KMS-11 (cell line): Measurements from ENCODE around the gene SCN9A.

ENCODE experiments used
- H2AFZ ChIP-seq: fragments of 200-600 bp; sonication (generic); 2 replicates; pipeline ENCODE4 v1.6.1; 2016; ENCODE audit warnings: antibody characterized with exemption, mixed run types, low read depth
- H3K27ac ChIP-seq: fragments of 200-600 bp; sonication (generic); 2 replicates; pipeline ENCODE4 v1.6.1; 2016; ENCODE audit warnings: mild to moderate bottlenecking, mixed run types
- H3K27me3 ChIP-seq: fragments of 200-600 bp; sonication (generic); 2 replicates; pipeline ENCODE4 v1.6.1; 2017; ENCODE audit warnings: mild to moderate bottlenecking, low read depth, mixed run types, moderate library complexity; ENCODE audit not compliant: insufficient read depth
- H3K36me3 ChIP-seq: fragments of 200-600 bp; sonication (generic); 2 replicates; pipeline ENCODE4 v1.6.1; 2017; ENCODE audit warnings: mild to moderate bottlenecking, mixed run types; ENCODE audit not compliant: insufficient read depth
- H3K4me1 ChIP-seq: fragments of 200-600 bp; sonication (generic); 2 replicates; pipeline ENCODE4 v1.6.1; 2016; ENCODE audit warnings: mild to moderate bottlenecking, low read depth, mixed run types; ENCODE audit not compliant: poor library complexity, severe bottlenecking
- H3K4me2 ChIP-seq: fragments of 200-600 bp; sonication (generic); 2 replicates; pipeline ENCODE4 v1.7.0; 2016; ENCODE audit warnings: mild to moderate bottlenecking, mixed run types
- H3K4me3 ChIP-seq: fragments of 200-600 bp; sonication (generic); IDR thresholded peaks from 2 replicates; pipeline ENCODE4 v1.6.1; 2017; ENCODE audit warnings: low read depth, low read length, mixed read lengths; ENCODE audit not compliant: insufficient read depth
- H3K79me2 ChIP-seq: fragments of 200-600 bp; sonication (generic); 2 replicates; pipeline ENCODE4 v1.6.1; 2016; ENCODE audit warnings: low read depth, mixed run types; ENCODE audit not compliant: insufficient read depth
- H3K9ac ChIP-seq: fragments of 200-600 bp; sonication (generic); 2 replicates; pipeline ENCODE4 v1.6.1; 2016; ENCODE audit warnings: mild to moderate bottlenecking, mixed run types
- H4K20me1 ChIP-seq: fragments of 200-600 bp; sonication (generic); 2 replicates; pipeline ENCODE4 v1.6.1; 2016; ENCODE audit warnings: mild to moderate bottlenecking, mixed run types; ENCODE audit not compliant: insufficient read depth
- TF ChIP-seq, protein P1 (sequence below): fragments of 200-600 bp; sonication (generic); conservative IDR thresholded peaks from 2 replicates; pipeline ENCODE4 v1.6.1; 2017; ENCODE audit warnings: low read depth, mild to moderate bottlenecking, antibody characterized with exemption, low read length, moderate library complexity, mixed read lengths

SCN9A gene

DNA sequence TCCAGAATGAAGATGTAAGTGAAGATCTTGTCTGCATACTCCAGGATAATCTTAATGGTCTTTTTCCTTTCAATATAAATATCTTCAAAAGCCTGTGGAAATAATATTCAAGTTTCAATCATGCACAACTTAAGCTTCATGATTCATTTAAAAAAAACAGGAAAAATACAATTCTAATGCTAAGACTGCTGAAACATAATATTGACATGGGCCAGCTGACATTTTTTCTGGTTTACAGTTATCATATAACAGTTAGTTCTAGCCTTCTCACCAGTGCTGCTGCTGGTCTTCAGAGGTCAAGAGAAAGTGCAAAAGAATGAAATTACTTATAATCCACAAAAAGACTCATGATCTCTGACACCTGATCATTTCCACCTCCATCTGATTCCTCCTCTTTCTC lies 137.6 kb downstream of the SCN9A start:
- Histone ChIP-seq H3K36me3 (no peaks in the 10 kb centered on the region), H3K27ac (no peak overlapping the region), H3K4me3 (no peak overlapping the region), H3K4me2 (no peak overlapping the region), H3K79me2 (no peaks in the 10 kb centered on the region), H2AFZ (no peak overlapping the region), H4K20me1 (no peaks in the 10 kb centered on the region), H3K4me1 (peaks cover 38% of the 10 kb centered on the region), H3K9ac (no peak overlapping the region), H3K27me3 (no peaks in the 10 kb centered on the region)
- TF ChIP-seq, protein P1, sequence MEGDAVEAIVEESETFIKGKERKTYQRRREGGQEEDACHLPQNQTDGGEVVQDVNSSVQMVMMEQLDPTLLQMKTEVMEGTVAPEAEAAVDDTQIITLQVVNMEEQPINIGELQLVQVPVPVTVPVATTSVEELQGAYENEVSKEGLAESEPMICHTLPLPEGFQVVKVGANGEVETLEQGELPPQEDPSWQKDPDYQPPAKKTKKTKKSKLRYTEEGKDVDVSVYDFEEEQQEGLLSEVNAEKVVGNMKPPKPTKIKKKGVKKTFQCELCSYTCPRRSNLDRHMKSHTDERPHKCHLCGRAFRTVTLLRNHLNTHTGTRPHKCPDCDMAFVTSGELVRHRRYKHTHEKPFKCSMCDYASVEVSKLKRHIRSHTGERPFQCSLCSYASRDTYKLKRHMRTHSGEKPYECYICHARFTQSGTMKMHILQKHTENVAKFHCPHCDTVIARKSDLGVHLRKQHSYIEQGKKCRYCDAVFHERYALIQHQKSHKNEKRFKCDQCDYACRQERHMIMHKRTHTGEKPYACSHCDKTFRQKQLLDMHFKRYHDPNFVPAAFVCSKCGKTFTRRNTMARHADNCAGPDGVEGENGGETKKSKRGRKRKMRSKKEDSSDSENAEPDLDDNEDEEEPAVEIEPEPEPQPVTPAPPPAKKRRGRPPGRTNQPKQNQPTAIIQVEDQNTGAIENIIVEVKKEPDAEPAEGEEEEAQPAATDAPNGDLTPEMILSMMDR: no peak

DNA sequence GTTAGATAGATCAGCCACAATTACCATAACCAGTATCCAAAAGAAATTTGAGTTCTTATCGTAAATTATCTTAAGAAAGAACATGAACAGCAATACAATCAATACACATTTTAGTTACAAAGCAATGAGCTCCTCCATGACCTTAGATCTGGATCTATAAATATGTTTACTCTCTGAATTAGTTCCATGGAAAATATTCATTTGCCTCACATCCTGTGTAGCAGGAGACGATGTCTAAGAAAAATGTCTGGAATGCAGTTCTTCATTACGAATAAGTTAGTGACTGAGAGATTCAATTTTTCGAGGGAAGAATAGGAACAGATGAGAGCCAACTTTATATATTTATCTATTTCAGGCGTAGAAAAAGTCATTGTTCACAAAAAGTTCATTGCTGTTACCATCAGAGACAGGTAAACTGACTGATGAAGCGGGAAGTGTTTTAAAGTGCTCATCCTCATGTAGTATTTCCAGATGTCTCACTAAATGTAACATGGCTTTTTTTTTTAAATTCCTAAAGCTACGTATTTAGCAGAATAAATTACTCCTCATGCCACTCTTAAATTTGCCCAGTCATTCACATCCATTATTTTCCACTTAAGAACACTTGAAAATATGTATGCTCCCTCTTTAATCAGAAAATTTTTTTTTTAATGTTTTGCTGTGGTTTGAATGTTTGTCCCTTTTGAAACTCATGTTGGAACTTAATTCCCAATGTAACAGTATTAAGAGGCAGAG lies 141.5 kb downstream of the SCN9A start:
- TF ChIP-seq, protein P1: no peak
- Histone ChIP-seq H3K9ac (no peak overlapping the region), H3K4me1 (peaks cover 1% of the 10 kb centered on the region), H3K79me2 (no peaks in the 10 kb centered on the region), H3K36me3 (no peaks in the 10 kb centered on the region), H3K27ac (no peak overlapping the region), H4K20me1 (no peaks in the 10 kb centered on the region), H3K4me3 (no peak overlapping the region), H3K27me3 (no peaks in the 10 kb centered on the region), H2AFZ (no peak overlapping the region), H3K4me2 (no peak overlapping the region)

DNA sequence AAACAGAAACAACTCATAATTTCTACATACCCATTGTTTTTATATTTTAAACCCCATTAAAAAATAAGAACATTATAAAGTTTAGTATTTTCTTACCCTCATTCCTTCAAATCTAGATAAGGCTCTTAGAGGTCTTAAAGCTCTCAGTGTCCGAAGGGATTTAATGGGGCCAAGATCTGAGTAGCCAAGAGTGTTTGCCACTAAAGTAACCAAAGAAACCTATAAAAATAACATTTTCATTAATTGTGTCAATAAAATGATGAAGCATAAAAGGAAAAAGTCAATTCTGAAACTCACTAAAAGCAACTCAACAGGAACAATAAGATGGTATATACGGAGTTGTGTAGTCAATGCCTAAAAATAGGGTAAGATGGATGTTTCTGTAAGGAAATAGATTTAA lies 142.5 kb downstream of the SCN9A start:
- H3K27me3 ChIP-seq: no peaks in the 10 kb centered on the region
- H3K79me2 ChIP-seq: no peaks in the 10 kb centered on the region
- TF ChIP-seq, protein P1: no peak
- H3K36me3 ChIP-seq: no peaks in the 10 kb centered on the region
- no peak overlapping the region for H3K4me2 ChIP-seq
- no peak overlapping the region for H3K27ac ChIP-seq
- H4K20me1 ChIP-seq: no peaks in the 10 kb centered on the region
- no peak overlapping the region for H3K9ac ChIP-seq
- no peak overlapping the region for H2AFZ ChIP-seq
- no peak overlapping the region for H3K4me3 ChIP-seq
- H3K4me1 ChIP-seq: no peaks in the 10 kb centered on the region

DNA sequence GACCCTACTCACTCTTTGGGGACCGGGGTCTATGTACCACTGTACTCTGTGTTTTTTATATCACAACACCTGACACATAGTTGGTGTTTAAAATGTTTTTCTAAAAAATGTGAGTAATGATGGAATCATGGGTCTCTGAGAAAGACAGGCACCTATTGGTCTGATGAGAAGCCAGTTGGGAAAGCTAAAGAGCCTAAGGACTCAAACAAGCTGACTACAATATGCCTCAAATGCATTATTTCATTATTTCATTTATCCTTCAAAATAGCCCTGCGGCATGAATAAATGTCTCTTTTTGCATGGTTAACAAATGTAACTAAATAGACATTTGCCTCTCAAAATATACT lies 145.0 kb downstream of the SCN9A start:
- Histone ChIP-seq H3K36me3 (no peaks in the 10 kb centered on the region), H3K79me2 (no peaks in the 10 kb centered on the region), H4K20me1 (no peaks in the 10 kb centered on the region), H3K4me3 (no peak overlapping the region), H3K27me3 (no peaks in the 10 kb centered on the region), H3K27ac (no peak overlapping the region), H2AFZ (no peak overlapping the region), H3K4me1 (no peaks in the 10 kb centered on the region), H3K4me2 (no peak overlapping the region), H3K9ac (no peak overlapping the region)
- TF ChIP-seq, protein P1: no peak
